AG10803 (cell line): ENCODE results near the gene EDIL3.

Source experiments
- DNase-seq: peaks from one replicate; pipeline ENCODE4 v3.0.0; 2010; ENCODE audit warnings: low read depth
- H3K4me3 ChIP-seq: 2 replicates; pipeline ENCODE4 v1.5.1; 2011; ENCODE audit warnings: mild to moderate bottlenecking, low read length, control low read depth
- CTCF ChIP-seq: conservative IDR thresholded peaks from 2 replicates; pipeline ENCODE4 v1.5.1; 2011; ENCODE audit warnings: mild to moderate bottlenecking, low read length, control low read depth, inconsistent platforms

EDIL3 gene

GRCh38 chr5:84378420-84378819, 6.3 kb downstream of the EDIL3 start:
- peak; percentile 69 for DNase-seq
- H3K4me3 ChIP-seq = no peak overlapping the region
- TF ChIP-seq CTCF = no peak

- no peak for DNase-seq
- no peak for TF ChIP-seq CTCF
- H3K4me3 ChIP-seq = no peak overlapping the region
Observed at GRCh38 chr5:84376346-84376745, 8.3 kb downstream of the EDIL3 start.

- no peak overlapping the region for H3K4me3 ChIP-seq
- DNase-seq = no peak
- TF ChIP-seq CTCF = no peak
Observed at GRCh38 chr5:84374568-84374967, 10.1 kb downstream of the EDIL3 start.

- no peak for DNase-seq
- no peak for TF ChIP-seq CTCF
- H3K4me3 ChIP-seq = no peak overlapping the region
Observed at GRCh38 chr5:84373506-84373905, 11.2 kb downstream of the EDIL3 start.

GRCh38 chr5:84372066-84372695, 12.5 kb downstream of the EDIL3 start:
- no peak for TF ChIP-seq CTCF
- no peak overlapping the region for H3K4me3 ChIP-seq
- peak; percentile 61 for DNase-seq

- TF ChIP-seq CTCF = no peak
- no peak for DNase-seq
- H3K4me3 ChIP-seq = no peak overlapping the region
Observed at GRCh38 chr5:84370176-84370575, 14.5 kb downstream of the EDIL3 start.

GRCh38 chr5:84364043-84364442, 20.6 kb downstream of the EDIL3 start:
- no peak for TF ChIP-seq CTCF
- DNase-seq = no peak
- H3K4me3 ChIP-seq = no peak overlapping the region
